LHCN-M2 (cell line): ENCODE data around the gene ARHGEF28. TPM values are rescaled to one million over a fixed set of nuclear protein-coding genes. Genes with fewer than 3 reads are reported as not detected.
A peak's percentile ranks its signal among the peaks of the same experiment; 100 is the strongest.

Source experiments
- DNase-seq: peaks from one replicate; pipeline ENCODE4 v3.0.0-alpha.2; 2012; ENCODE audit warnings: low read depth
- total RNA-seq: library from RNA; depleted of rRNA; stranded (reverse); fragments of >200 nt; gene quantifications from 2 replicates; pipeline ENCODE4 v1.2.3, GENCODE V29; 2014

ARHGEF28 gene
- total RNA-seq, 1 experiment from 2014 or later: 90.0 TPM

- no peak for DNase-seq
Observed at GRCh38 chr5:73922875-73923557, 297.0 kb downstream of the ARHGEF28 start.

- peak; percentile 44 for DNase-seq
Observed at GRCh38 chr5:73928476-73929070, 302.6 kb downstream of the ARHGEF28 start.

- no peak for DNase-seq
Observed at GRCh38 chr5:73935719-73936118, 309.7 kb downstream of the ARHGEF28 start.

- DNase-seq: peak; percentile 96
Observed at GRCh38 chr5:73938280-73938937, 312.4 kb downstream of the ARHGEF28 start.

- no peak for DNase-seq
Observed at GRCh38 chr5:73938938-73939320, 312.9 kb downstream of the ARHGEF28 start.

- DNase-seq: no peak
Observed at GRCh38 chr5:73939557-73939956, 313.6 kb downstream of the ARHGEF28 start.

GRCh38 chr5:73940026-73940425, 314.0 kb downstream of the ARHGEF28 start:
- peak; percentile 49 for DNase-seq

GRCh38 chr5:73940801-73941200, 314.8 kb downstream of the ARHGEF28 start:
- no peak for DNase-seq

GRCh38 chr5:73942783-73943182, 316.8 kb downstream of the ARHGEF28 start:
- no peak for DNase-seq

GRCh38 chr5:73943397-73943796, 317.4 kb downstream of the ARHGEF28 start:
- no peak for DNase-seq

GRCh38 chr5:73944581-73944980, 318.6 kb downstream of the ARHGEF28 start:
- no peak for DNase-seq

- no peak for DNase-seq
Observed at GRCh38 chr5:73945505-73945904, 319.5 kb downstream of the ARHGEF28 start.

- DNase-seq: no peak
Observed at GRCh38 chr5:73946278-73946677, 320.3 kb downstream of the ARHGEF28 start.

- DNase-seq: no peak
Observed at GRCh38 chr5:73946919-73947602, 321.1 kb downstream of the ARHGEF28 start.

- DNase-seq: no peak
Observed at GRCh38 chr5:73947906-73948640, 322.1 kb downstream of the ARHGEF28 start.

- peak; percentile 33 for DNase-seq
Observed at GRCh38 chr5:73948720-73949119, 322.7 kb downstream of the ARHGEF28 start.

- peak; percentile 71 for DNase-seq
Observed at GRCh38 chr5:73950441-73950873, 324.5 kb downstream of the ARHGEF28 start.

GRCh38 chr5:73950912-73951430, 325.0 kb downstream of the ARHGEF28 start:
- no peak for DNase-seq

GRCh38 chr5:73952872-73953271, 326.9 kb downstream of the ARHGEF28 start:
- DNase-seq: no peak

- peak; percentile 28 for DNase-seq
Observed at GRCh38 chr5:73954381-73954780, 328.4 kb downstream of the ARHGEF28 start.

- DNase-seq: no peak
Observed at GRCh38 chr5:73955271-73955846, 329.4 kb downstream of the ARHGEF28 start.
